H4 (cell line): ENCODE results near the gene VIPR2. TPM values are rescaled to one million over a fixed set of nuclear protein-coding genes. Genes with fewer than 3 reads are reported as not detected.
"Not testable (repeated sequence)": the region's sequence is repeated elsewhere in the genome, so short reads cannot be mapped to it uniquely, and the experiment has no call there.

ENCODE experiments used
- DNase-seq: peaks from one replicate; pipeline ENCODE4 v3.0.0-alpha.2; 2015; ENCODE audit warnings: low spot score
- total RNA-seq: library from RNA; depleted of rRNA; stranded (reverse); fragments of >200 nt; shearing (Covaris generic); gene quantifications from 2 replicates; pipeline ENCODE4 v1.2.3, GENCODE V29; 2014

VIPR2 gene
- total RNA-seq, 1 experiment from 2014 or later = 0.77 TPM

DNA sequence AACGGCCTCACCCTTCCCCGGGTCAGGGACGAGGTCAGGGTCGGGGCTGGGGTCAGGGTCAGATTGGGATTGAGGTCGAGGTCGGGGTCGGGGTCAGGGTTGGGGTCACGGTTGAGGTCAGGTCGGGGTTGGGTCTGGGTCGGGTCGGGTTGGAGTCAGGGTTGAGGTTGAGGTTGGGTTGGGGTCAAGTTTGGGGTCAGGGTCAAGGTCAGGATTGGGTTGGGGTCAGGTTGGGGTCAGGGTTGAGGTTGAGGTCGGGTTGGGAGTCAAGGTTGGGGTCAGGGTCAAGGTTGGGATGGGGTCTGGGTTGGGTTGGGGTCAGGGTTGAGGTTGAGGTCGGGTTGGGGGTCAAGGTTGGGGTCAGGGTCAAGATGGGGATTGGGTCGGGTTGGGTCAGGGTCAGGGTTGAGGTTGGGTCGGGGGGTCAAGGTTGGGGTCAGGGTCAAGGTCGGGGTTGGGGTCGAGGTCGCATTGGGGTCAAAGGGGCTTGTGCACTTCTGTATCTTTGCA lies 131.4 kb downstream of the VIPR2 start:
- DNase-seq = no peak

DNA sequence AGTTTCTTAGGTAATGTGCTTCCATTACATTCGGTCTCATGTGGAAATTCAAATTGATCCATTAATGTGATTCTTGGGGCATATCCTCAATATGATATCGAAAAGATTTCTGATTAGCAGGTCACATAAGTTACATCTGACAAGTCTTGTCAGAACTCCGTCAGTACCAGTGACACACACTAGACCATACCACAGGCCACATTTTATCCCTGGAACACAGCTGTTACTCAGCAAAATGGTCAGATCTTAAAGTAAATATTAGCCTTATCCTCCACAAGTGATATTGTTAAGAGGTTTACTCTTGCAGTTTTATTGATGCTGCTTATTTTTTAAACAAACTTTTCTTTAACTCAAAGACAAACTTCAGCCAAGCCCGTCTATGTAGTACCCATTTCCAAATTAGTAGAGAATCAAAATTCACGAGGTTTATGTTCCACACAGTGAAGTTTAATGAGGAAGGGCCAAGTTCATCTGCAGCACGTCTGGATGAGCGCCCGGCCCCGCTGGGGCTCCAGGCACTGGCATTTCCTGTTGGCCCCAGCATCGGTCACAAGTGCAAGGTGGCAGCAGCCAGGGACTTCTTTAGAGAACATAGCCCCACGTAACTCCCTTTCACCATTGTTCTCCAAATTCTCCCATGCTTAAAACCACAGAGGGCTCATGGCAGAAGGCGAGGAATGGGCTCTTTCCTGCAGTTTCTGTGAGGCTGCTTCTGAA lies 132.2 kb downstream of the VIPR2 start:
- peak; percentile 88 for DNase-seq

DNA sequence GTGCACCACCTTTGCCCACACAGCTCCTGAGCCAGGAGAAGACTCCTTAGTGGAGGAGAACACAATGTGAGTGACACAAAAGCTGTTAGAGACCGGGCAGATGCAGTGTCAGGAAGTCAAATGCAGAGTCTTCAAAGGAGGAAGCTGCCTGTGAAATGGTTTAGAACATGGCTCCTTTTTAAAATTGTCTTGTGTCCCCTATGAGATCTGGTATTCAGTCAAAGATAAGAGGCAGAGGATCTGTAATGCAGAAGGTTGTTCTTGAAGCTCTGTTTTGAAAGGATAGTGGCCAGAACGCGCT lies 133.0 kb downstream of the VIPR2 start:
- DNase-seq = no peak

DNA sequence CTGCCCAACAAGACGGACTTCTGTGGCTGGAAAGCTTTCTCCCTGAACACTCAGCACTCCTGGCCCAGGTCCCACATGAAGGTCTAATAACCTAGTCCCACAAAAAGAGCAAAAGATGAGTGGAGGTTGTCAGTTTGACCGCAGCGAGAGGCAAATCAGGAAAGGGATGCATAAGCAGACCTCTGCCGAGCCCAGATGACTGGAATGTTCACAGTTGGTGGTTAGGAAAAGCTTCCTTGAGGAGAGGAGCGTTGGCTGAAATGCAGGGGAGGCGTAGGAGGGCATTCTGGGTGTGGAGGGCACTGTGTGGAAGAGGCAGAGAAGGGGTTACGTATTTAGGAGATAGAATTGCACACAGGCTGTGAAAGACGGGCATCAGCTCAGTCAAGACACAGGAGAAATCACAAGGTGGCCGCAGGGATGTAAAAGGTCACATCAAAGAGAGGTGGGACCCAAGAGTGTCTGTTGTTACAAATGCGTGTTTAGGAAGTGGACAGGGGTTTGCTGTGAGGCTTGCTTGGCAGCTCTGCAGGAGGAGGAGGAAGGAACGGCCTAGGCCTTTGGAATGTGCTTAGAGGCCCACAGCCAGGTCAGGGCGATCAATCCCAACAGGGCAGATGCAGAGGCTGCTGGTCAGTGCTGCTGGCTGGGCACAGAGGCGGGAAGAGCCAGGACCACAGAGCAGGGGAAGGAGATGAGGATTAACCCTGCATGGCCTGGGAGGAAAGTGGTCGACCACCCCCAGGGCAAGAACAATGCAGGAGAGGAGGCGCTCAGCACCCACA lies 133.5 kb downstream of the VIPR2 start:
- DNase-seq = no peak

DNA sequence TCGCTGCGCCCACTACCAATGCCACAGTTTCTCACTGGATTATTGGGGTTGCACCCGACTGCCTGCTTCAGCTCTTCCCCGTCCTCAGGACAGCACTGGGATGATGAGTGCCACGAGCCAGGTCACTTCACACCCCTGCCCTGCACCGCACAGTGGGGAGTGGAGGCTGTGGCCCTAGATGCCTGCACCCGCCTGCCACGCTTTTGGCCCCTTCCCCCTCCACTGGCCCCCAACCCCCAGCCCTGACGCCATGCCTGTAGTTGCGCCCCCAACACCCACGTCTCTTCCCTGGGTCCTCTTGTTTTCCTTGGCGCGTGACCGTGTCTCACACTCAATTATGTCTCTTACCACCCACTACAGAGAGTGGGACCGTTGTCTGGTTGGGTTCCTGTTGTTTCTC lies 134.3 kb downstream of the VIPR2 start:
- no peak for DNase-seq

DNA sequence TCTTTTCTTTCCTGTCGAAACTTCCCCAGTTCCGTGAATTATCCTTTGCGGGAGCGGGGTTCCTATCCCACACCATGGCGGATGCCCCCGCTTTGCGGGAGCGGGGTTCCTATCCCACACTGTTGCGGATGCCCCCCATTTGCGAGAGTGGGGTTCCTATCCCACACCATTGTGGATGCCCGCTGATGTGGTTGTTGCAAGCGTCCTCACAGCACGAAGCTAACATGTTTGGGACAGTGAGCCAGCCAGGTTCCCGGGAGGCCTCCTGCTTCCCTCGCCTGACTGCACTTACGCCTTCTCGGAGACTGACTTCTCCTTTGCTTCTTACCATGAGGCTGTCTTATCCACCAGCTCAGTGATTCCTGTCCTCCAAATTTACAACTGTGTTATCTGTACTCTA lies 134.7 kb downstream of the VIPR2 start:
- no peak for DNase-seq

DNA sequence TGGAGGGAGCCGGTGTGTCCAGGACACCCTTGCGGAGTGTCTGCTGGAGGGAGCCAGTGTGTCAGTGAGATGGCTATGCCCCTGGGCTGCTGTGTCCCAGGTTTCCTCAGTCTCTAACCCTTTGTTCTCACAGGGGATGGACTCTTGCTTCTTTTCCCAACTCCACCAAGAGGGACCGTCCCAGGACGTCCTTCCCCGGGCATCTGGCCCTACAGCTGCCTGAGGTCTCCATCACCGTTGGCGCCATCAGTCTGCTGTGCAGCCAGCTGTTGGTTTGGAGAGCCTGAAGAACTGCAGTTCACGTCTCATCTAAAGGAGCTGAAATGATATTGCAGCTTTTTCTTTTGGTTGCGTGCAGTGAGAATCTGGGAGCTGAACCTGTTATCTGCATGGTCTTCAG lies 136.2 kb downstream of the VIPR2 start:
- no peak for DNase-seq

DNA sequence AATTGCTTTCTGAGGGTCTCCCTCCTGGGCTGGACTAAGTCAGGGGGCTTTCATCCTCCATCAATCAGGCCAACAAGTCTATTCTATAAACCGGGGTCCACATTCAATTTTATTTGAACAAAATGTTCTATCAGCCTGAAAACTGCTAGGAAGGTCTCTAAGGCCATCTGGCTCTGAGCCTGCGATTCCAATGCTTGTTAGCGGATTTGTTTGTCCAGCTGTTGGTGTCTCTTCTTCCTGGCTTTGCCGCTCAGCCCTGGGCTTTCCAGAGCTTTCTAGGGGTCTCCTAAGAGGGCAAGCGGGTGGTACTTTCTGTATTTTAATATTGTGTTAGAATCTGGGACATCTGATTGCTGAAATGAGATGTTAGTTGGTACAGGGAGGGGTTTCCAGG lies 136.7 kb downstream of the VIPR2 start:
- DNase-seq = no peak

DNA sequence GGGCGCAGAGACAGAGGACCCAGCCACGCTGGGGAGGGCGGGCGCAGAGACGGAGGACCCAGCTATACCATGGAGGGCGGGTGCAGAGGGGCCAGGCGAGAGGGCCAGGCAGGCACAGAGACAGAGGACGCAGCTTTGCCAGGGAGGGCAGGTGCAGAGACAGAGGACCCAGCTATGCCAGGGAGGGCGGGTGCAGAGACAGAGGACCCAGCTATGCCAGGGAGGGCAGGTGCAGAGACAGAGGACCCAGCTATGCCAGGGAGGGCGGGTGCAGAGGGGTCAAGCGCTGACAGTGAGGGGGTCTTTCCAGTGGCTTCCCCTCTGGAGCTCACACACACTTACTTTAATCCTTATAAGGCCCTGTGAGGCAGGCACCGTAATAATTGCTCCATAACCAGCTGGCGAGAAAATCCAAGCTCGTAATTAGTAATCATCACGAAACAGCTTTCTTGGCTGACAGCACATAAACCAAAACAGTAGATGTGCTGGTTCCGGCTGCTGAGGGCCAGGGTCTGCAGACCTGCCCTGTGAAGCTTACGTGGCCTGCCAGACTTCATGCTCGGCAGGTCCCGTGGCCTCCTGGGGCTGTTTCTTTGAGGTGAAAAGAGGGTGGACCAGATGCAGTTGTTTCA lies 137.2 kb downstream of the VIPR2 start:
- no peak for DNase-seq

DNA sequence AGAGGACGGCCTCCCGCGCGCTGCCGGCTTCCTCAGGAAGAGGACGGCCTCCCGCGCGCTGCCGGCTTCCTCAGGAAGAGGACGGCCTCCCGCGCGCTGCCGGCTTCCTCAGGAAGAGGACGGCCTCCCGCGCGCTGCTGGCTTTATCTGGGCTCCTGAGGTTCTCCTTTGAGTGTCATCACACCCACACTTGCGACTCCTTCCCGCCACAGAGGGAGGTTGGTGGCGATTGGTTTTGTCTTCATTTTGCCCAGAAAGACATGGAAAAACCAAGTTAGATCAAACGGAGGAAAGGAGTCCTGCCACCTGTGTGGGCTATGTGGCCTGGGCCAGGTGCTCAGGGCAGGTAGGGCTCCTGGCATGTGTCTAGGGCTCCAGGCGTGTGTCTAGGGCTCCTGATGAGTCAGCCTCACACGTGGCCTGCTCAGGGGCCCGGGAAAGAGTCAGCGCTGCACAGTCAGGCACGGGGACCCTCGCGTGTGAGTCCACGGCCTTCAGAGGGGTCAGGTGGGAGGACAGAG lies 138.0 kb downstream of the VIPR2 start:
- no peak for DNase-seq

DNA sequence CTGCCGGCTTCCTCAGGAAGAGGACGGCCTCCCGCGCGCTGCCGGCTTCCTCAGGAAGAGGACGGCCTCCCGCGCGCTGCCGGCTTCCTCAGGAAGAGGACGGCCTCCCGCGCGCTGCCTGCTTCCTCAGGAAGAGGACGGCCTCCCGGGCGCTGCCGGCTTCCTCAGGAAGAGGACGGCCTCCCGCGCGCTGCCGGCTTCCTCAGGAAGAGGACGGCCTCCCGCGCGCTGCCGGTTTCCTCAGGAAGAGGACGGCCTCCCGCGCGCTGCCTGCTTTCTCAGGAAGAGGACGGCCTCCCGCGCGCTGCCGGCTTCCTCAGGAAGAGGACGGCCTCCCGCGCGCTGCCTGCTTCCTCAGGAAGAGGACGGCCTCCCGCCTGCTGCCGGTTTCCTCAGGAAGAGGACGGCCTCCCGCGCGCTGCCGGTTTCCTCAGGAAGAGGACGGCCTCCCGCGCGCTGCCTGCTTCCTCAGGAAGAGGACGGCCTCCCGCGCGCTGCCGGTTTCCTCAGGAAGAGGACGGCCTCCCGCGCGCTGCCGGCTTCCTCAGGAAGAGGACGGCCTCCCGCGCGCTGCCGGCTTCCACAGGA lies 138.6 kb downstream of the VIPR2 start:
- DNase-seq = not testable (repeated sequence)

DNA sequence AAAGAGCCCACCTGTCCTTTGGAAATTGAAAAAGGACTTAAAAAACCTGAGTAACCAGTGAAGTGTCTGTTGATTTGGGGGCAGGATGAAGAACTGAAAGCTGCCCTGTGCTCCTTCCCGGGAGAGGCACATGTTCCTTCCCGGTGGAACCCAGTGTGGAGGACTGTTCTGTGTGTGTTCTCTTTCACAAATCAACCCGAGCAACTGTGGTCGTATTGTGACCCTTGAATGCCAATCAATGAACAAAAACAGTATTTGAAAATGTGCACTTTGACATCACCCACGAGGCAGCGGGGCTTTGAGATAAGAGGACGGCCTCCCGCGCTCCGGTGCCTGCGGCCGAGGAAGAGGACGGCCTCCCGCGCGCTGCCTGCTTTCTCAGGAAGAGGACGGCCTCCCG lies 139.0 kb downstream of the VIPR2 start:
- DNase-seq = no peak

DNA sequence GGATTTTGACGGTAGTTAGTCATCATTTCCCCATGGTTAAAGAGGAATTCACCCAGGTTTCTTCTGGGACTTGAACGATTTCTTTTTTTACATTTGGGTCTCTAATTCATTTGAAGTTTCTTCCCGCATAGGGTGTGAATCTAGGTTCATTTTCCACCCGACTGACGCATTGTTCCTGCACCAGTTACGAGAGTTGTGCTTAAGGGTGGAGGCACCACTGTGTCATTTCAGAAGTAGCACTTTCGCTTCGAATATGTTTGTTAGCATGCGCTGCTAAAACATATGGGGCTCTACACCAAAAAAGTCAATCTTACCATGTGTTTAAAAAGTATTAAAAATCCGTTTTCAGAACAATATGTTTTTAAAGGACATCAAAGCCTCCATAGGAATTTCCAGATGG lies 140.3 kb downstream of the VIPR2 start:
- no peak for DNase-seq

DNA sequence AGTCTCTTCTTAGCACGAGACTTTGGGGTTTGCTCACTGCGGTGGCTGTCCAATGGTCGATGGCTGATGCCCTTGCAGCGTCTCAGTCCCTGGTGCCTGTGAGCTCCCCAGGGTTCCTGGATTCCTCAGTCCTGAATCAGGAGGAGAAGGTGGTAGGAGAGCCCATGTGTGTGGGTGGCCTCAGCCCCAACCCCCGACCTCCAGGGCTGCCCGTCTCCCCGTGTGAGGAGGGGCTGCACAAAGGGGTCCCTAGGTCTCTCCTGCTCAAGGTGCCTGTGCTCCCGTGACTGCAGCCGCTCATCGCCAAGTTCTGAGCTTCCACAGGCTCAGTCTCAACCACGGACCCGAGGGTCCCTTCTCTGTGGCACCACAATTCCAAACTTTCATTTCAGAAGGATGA lies 142.9 kb downstream of the VIPR2 start:
- DNase-seq = no peak

DNA sequence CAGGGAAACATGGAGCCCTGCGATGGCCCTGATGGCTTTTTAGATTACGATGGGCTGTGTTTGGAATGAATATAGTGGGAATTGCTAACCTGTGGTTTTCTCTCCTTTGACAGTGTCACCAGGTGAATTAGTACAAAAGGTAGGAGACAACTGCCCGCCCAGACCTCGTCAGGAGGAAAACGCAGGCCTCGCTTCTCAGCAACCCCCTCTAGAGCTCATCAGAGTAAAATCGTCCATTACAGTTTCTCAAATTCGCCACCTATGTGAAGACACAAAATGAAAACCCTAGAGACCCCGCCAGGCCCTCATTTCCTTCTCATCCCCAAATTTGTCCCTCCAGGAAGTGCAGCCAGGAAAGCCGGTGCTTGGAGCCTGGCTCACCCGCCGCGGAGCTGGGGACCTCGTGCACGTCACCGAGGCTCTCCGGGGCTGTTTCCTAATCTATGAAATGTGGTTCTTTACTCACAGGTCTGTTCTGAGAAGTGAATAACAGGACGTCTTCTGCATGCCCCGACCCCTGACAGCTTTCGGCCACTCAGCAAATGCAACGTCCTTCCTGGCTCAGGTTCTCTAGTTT lies 143.7 kb downstream of the VIPR2 start:
- DNase-seq = no peak

DNA sequence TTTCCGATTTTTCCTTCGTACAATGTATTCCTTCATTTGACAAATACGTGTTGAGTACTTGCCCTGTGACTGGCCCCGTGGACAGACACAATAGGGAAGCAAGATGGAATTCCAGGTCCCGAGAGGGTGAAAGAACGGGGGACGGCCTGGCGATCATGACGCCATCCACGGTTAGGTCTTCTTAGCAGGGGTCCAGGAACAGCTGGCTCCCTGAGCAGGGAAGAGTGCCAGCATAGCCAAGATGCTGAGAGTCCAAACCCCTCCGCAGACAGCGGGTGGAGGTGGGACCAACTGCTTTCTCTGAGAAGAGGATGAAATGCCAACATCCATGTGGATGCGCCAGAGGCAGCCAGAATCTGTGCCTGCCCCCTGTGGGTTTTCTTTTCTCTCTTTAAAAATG lies 144.6 kb downstream of the VIPR2 start:
- no peak for DNase-seq

DNA sequence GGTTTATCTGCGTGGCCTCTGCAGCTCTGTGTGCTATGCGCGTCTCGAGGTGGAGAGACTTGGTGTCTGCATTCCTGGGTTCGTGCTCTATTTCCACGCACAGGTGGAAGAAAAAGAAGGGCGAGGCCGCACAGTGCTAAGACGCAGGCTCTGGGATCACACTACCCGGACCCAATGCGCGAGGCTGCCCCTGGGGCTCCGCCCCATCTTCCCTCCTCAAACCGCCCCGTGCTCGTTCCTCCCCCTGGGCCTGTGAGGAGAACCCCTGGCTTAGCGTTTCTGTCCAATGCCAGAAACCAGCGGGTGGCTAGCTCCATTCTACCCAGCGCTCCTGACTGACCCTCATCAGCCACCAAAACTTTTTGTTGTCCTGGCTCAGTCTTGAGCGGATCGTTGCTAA lies 145.2 kb downstream of the VIPR2 start:
- no peak for DNase-seq

DNA sequence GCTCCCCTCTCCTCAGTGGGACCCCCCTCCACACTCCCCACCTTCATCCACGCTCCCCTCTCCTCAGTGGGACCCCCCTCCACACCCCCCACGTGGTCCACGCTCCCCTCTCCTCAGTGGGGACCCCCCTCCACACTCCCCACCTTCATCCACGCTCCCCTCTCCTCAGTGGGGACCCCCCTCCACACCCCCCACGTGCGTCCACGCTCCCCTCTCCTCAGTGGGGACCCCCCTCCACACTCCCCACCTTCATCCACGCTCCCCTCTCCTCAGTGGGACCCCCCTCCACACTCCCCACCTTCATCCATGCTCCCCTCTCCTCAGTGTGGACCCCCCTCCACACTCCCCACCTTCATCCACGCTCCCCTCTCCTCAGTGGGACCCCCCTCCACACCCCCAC lies 146.4 kb downstream of the VIPR2 start:
- DNase-seq = not testable (repeated sequence)

DNA sequence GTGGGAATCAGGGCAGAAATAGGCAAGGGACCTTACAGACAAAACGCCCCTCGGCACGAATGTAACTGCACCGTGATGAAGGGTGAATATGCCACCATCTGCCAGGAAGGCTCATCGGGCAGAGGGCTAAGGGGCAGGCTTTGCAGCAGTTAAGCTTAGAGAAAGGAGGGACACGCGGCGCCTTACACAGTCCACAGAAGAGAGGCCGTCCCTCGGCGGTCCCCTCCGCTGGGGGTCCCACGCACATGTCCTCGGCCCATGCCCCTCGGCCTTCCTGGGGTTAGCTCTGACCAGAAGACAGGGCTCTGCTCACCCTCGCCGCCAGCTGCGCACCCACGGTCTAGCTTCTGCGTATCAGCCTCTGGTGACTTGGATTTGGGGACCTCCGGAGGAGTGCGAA lies 147.2 kb downstream of the VIPR2 start:
- no peak for DNase-seq

DNA sequence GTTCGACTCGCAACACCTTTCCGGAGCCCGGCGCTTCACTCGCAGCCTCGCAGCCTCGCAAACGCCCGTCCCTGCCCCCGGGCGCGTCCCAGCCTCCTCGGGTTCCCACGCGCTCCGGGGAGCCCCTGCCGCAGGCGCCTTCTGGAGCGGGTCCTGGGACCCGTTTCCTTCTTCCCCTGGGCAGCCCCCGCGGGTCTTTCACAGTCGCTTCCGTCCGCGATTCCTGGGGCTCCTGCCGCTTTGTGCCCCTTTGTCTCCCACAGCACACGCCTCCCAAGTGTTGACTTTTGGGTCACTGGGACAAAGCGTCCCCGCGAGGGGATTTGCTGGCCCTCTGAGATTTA lies 147.6 kb downstream of the VIPR2 start:
- no peak for DNase-seq

DNA sequence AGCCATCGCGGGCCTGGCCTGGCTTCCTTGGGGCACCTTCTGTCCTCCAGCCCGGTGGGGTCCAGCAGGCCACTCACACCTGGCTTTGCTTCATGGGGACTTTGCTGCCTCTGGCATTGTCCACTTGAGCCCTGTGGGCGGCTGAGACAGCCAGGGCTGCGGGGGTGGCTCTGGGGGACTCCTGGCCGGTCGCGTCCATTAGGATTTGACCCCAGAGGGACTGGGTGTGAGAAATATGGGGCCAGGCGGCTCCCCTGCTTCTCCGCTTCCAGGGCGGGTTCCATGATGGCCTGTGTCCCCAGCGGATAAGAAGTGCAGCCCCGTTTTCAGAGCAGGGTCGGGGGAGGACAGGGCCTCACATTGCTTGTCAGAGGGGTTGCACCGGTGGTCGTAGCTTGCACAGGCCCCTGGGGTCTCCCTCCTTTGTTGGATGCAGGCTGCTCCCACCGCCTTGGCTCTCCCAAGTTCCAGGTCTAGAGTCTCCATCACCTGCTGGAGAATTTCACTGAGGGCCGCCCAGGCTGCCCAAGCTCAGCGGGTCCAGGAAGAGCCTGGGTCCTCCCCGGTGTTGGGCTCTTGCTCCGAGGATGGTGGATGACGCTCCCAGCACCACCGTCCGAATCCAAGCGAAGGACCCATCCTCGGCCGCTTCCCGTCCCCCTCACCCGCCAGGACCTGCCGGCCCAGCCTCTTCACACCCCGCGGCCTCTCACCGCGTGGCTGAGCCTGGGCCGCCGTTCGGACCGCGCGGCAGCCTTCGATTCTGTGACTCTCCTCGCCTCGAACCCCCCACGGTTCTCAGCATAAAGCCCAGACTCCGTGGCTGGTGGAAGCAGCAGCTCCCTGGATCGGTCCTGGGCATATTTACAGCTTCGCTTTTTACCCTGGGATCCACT lies 148.2 kb downstream of the VIPR2 start:
- DNase-seq = no peak
